ENCODE data around the gene SYNC. TPM values are rescaled to one million over a fixed set of nuclear protein-coding genes. Genes with fewer than 3 reads are reported as not detected.

SYNC gene
- total and polyA plus RNA-seq, 2 experiments from 2014 or later: 60.5 to 103 TPM

GRCh38 chr1:32696041-32696440 lies 6.5 kb downstream of the SYNC start:
- H3K4me1 ChIP-seq (ENCODE audit: insufficient read depth): peaks cover 24% of the 10 kb centered on the region
- peaks cover 32% of the 10 kb centered on the region for H3K36me3 ChIP-seq (ENCODE audit: low read depth)
- peaks cover 99% of the 10 kb centered on the region for H3K79me2 ChIP-seq (ENCODE audit: insufficient read depth)

GRCh38 chr1:32695098-32695904 lies 7.3 kb downstream of the SYNC start:
- peak overlapping the region; percentile 49 for H3K27ac ChIP-seq
- peak overlapping the region; percentile 36 for H3K4me2 ChIP-seq (ENCODE audit: unreplicated experiment)
- H3K36me3 ChIP-seq (ENCODE audit: low read depth): peaks cover 36% of the 10 kb centered on the region
- no peaks in the 10 kb centered on the region for H3K27me3 ChIP-seq (replicated peaks; ENCODE audit: insufficient read depth)
- peaks cover 4% of the 10 kb centered on the region; the same call in 1 of the 2 replicates for H4K20me1 ChIP-seq (ENCODE audit: insufficient read depth)
- TF ChIP-seq EZH2phosphoT487 (IDR thresholded peaks at IDR 0.05; ENCODE audit: insufficient read depth, low read depth): no peak
- no peaks in the 10 kb centered on the region for H3K9me3 ChIP-seq (ENCODE audit: low read depth)
- no peak overlapping the region for H3K4me3 ChIP-seq
- peaks cover 8% of the 10 kb centered on the region for H3F3A ChIP-seq (ENCODE audit: insufficient read depth)
- peaks cover 99% of the 10 kb centered on the region for H3K79me2 ChIP-seq (ENCODE audit: insufficient read depth)
- peak; percentile 85 for DNase-seq
- H3K4me1 ChIP-seq (ENCODE audit: insufficient read depth): peaks cover 21% of the 10 kb centered on the region
- in situ Hi-C loops (cut with MboI): no loop called here
- H3K9ac ChIP-seq: peak overlapping the region; percentile 23; the same call in 1 of the 2 replicates
- 18 to 25% methylated on average over 17 of the region's 17 CpGs for WGBS, 2 experiments (ENCODE audit: low coverage in 1 of 2, low lambda C conversion rate in 2 of 2, missing lambda C conversion rate in 2 of 2)
- no peaks in the 10 kb centered on the region for H3K9me2 ChIP-seq (ENCODE audit: insufficient read depth)
- peak overlapping the region; percentile 24; the same call in 1 of the 2 replicates for H2AFZ ChIP-seq

More at GRCh38 chr1:32696041-32696440, 6.5 kb downstream of the SYNC start:
- H3F3A ChIP-seq (ENCODE audit: insufficient read depth): peaks cover 8% of the 10 kb centered on the region
- no peak for DNase-seq
- H2AFZ ChIP-seq: no peak overlapping the region
- H3K9me3 ChIP-seq (ENCODE audit: low read depth): no peaks in the 10 kb centered on the region
- in situ Hi-C loops (cut with MboI): no loop called here
- no peaks in the 10 kb centered on the region for H3K9me2 ChIP-seq (ENCODE audit: insufficient read depth)
- H3K27me3 ChIP-seq (replicated peaks; ENCODE audit: insufficient read depth): no peaks in the 10 kb centered on the region
- WGBS, 2 experiments (ENCODE audit: low coverage in 1 of 2, low lambda C conversion rate in 2 of 2, missing lambda C conversion rate in 2 of 2): 91 to 94% methylated on average over 9 of the region's 9 CpGs
- no peak overlapping the region for H3K4me3 ChIP-seq
- peak overlapping the region; percentile 49 for H3K27ac ChIP-seq
- TF ChIP-seq EZH2phosphoT487 (IDR thresholded peaks at IDR 0.05; ENCODE audit: insufficient read depth, low read depth) (no peak), EZH2 (IDR thresholded peaks at IDR 0.05; ENCODE audit: insufficient read depth, poor library complexity, severe bottlenecking) (no peak)
- H3K9ac ChIP-seq: peak overlapping the region; percentile 23; the same call in 1 of the 2 replicates
- H3K4me2 ChIP-seq (ENCODE audit: unreplicated experiment): peak overlapping the region; percentile 36
- peaks cover 4% of the 10 kb centered on the region; the same call in 1 of the 2 replicates for H4K20me1 ChIP-seq (ENCODE audit: insufficient read depth)

- Histone ChIP-seq H3F3A (ENCODE audit: insufficient read depth) (peaks cover 8% of the 10 kb centered on the region), H3K27me3 (replicated peaks; ENCODE audit: insufficient read depth) (no peaks in the 10 kb centered on the region), H3K79me2 (ENCODE audit: insufficient read depth) (peaks cover 98% of the 10 kb centered on the region), H2AFZ (no peak overlapping the region), H3K27ac (no peak overlapping the region), H3K9ac (no peak overlapping the region), H3K4me1 (ENCODE audit: insufficient read depth) (peaks cover 16% of the 10 kb centered on the region), H3K9me2 (ENCODE audit: insufficient read depth) (no peaks in the 10 kb centered on the region), H4K20me1 (ENCODE audit: insufficient read depth) (peaks cover 4% of the 10 kb centered on the region; the same call in 1 of the 2 replicates), H3K4me3 (no peak overlapping the region), H3K36me3 (ENCODE audit: low read depth) (peaks cover 36% of the 10 kb centered on the region), H3K9me3 (ENCODE audit: low read depth) (no peaks in the 10 kb centered on the region), H3K4me2 (ENCODE audit: unreplicated experiment) (no peak overlapping the region)
- in situ Hi-C loops (cut with MboI): no loop called here
- 96 to 97% methylated on average over 6 of the region's 6 CpGs for WGBS, 2 experiments (ENCODE audit: low coverage in 1 of 2, low lambda C conversion rate in 2 of 2, missing lambda C conversion rate in 2 of 2)
- TF ChIP-seq EZH2phosphoT487 (IDR thresholded peaks at IDR 0.05; ENCODE audit: insufficient read depth, low read depth) (no peak), EZH2 (IDR thresholded peaks at IDR 0.05; ENCODE audit: insufficient read depth, poor library complexity, severe bottlenecking) (no peak)
- no peak for DNase-seq
These were observed 9.0 kb downstream of the SYNC start for GRCh38 chr1:32693455-32694174.

GRCh38 chr1:32686387-32686786 lies 16.2 kb downstream of the SYNC start:
- H3K36me3 ChIP-seq (ENCODE audit: low read depth): peaks cover 51% of the 10 kb centered on the region
- H3K27ac ChIP-seq: no peak overlapping the region
- no peak for TF ChIP-seq EZH2phosphoT487 (IDR thresholded peaks at IDR 0.05; ENCODE audit: insufficient read depth, low read depth)
- TF ChIP-seq EZH2 (IDR thresholded peaks at IDR 0.05; ENCODE audit: insufficient read depth, poor library complexity, severe bottlenecking): no peak
- H3K4me1 ChIP-seq (ENCODE audit: insufficient read depth): peaks cover 22% of the 10 kb centered on the region
- 96 to 98% methylated on average over 2 of the region's 2 CpGs for WGBS, 2 experiments (ENCODE audit: low coverage in 1 of 2, low lambda C conversion rate in 2 of 2, missing lambda C conversion rate in 2 of 2)
- no peaks in the 10 kb centered on the region for H3K9me3 ChIP-seq (ENCODE audit: low read depth)
- H4K20me1 ChIP-seq (ENCODE audit: insufficient read depth): no peaks in the 10 kb centered on the region
- H3K9me2 ChIP-seq (ENCODE audit: insufficient read depth): no peaks in the 10 kb centered on the region
- H2AFZ ChIP-seq: no peak overlapping the region
- H3K4me2 ChIP-seq (ENCODE audit: unreplicated experiment): no peak overlapping the region
- H3K79me2 ChIP-seq (ENCODE audit: insufficient read depth): peaks cover 62% of the 10 kb centered on the region
- no peak overlapping the region for H3K9ac ChIP-seq
- no peaks in the 10 kb centered on the region for H3K27me3 ChIP-seq (replicated peaks; ENCODE audit: insufficient read depth)
- DNase-seq: no peak
- H3K4me3 ChIP-seq: no peak overlapping the region
- H3F3A ChIP-seq (ENCODE audit: insufficient read depth): peaks cover 51% of the 10 kb centered on the region
- in situ Hi-C loops (cut with MboI): no loop called here
